Immature natural killer cell (primary cell): ENCODE data around the gene TM4SF5. TPM values are rescaled to one million over a fixed set of nuclear protein-coding genes. Genes with fewer than 3 reads are reported as not detected.
A peak's percentile ranks its signal among the peaks of the same experiment; 100 is the strongest.

Experiments used
- DNase-seq, 3 donors: peaks; one replicate each; pipeline ENCODE4 v3.0.0; 2022; ENCODE audit warnings: mixed read lengths in 1 of 3
- H3K27ac Mint-ChIP-seq, 6 donors: one replicate each; pipeline ENCODE4 v1.8.0; 2020; ENCODE audit warnings: mixed read lengths in 6 of 6, mild to moderate bottlenecking in 5 of 6, inconsistent platforms in 4 of 6, moderate library complexity in 3 of 6
- H3K27me3 Mint-ChIP-seq, 3 donors: one replicate each; pipeline ENCODE4 v1.8.0; 2020 to 2021; ENCODE audit warnings: low read depth in 3 of 3, mild to moderate bottlenecking in 3 of 3, mixed read lengths in 3 of 3, moderate library complexity in 3 of 3, inconsistent platforms in 1 of 3
- H3K36me3 Mint-ChIP-seq, 3 donors: one replicate each; pipeline ENCODE4 v1.8.0; 2020; ENCODE audit warnings: mixed read lengths in 3 of 3, inconsistent platforms in 2 of 3, mild to moderate bottlenecking in 2 of 3
- H3K4me1 Mint-ChIP-seq, 2 donors: one replicate each; pipeline ENCODE4 v1.8.0; 2020; ENCODE audit warnings: inconsistent platforms in 2 of 2, mild to moderate bottlenecking in 2 of 2, mixed read lengths in 2 of 2, moderate library complexity in 1 of 2
- H3K4me3 Mint-ChIP-seq, 5 donors: one replicate each; pipeline ENCODE4 v1.8.0; 2020; ENCODE audit warnings: mild to moderate bottlenecking in 5 of 5, mixed read lengths in 5 of 5, inconsistent platforms in 3 of 5, moderate library complexity in 3 of 5
- H3K9me3 Mint-ChIP-seq, 6 donors: one replicate each; pipeline ENCODE4 v1.8.0; 2020; ENCODE audit warnings: mild to moderate bottlenecking in 6 of 6, mixed read lengths in 6 of 6, inconsistent platforms in 4 of 6, moderate library complexity in 3 of 6
- polyA plus RNA-seq, 3 donors: library from polyadenylated mRNA; unstranded; fragments of 300-500 nt; fragmentation: Illumina TruSeq; gene quantifications; one replicate each; pipeline ENCODE4 v1.2.3, GENCODE V29; 2021

The TM4SF5 gene
- polyA plus RNA-seq, 3 donors from 2014 or later: not detected

DNA sequence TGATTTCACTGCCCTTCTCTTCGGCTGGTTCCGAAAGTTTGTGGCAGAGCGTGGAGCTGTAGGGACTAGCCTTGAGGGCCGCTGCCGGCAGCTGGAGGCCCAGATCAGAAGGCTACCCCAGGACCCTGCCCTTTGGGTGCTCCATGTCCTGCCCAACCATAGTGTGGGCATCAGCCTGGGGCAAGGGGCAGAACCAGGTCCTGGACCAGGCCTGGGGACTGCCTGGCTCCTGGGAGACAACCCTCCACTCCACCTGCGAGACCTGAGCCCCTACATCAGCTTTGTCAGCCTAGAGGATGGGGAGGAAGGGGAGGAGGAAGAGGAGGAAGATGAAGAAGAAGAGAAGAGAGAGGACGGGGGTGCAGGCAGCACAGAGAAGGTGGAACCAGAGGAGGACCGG is 31.1 kb upstream of the TM4SF5 start:
- no peak for DNase-seq
- peak overlapping the region; percentile 85 to 89 (median 86) for H3K4me3 Mint-ChIP-seq
- H3K4me1 Mint-ChIP-seq: peaks cover 16 to 17% of the 10 kb centered on the region in 2 donors
- peak overlapping the region in 2 of 6 donors; percentile 53 to 69 for H3K27ac Mint-ChIP-seq
- peaks cover 15 to 18% (median 16%) of the 10 kb centered on the region in 3 donors for H3K27me3 Mint-ChIP-seq
- no peaks in the 10 kb centered on the region for H3K9me3 Mint-ChIP-seq
- no peaks in the 10 kb centered on the region for H3K36me3 Mint-ChIP-seq

DNA sequence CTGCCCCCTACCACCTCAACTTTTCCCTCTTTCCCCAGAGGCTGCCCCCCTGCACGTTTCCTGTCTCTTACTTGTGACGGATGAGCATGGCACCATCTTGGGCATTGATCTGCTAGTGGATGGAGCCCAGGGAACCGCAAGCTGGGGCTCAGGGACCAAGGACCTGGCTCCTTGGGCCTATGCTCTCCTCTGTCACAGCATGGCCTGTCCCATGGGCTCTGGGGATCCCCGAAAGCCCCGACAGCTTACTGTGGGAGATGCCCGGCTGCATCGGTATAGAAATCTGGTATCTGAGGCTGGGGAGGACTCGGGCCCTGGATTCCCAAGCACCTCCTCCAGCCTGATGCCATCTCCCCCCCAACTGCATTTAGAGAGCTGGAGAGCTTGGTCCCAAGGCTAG is 30.1 kb upstream of the TM4SF5 start:
- no peaks in the 10 kb centered on the region for H3K9me3 Mint-ChIP-seq
- DNase-seq: no peak
- H3K4me3 Mint-ChIP-seq: peak overlapping the region; percentile 44 to 61 (median 54)
- peaks cover 16 to 17% of the 10 kb centered on the region in 2 donors for H3K4me1 Mint-ChIP-seq
- no peak overlapping the region for H3K27ac Mint-ChIP-seq
- peaks cover 15 to 19% (median 16%) of the 10 kb centered on the region in 3 donors for H3K27me3 Mint-ChIP-seq
- H3K36me3 Mint-ChIP-seq: no peaks in the 10 kb centered on the region

- H3K9me3 Mint-ChIP-seq: no peaks in the 10 kb centered on the region
- DNase-seq: no peak
- no peak overlapping the region for H3K27ac Mint-ChIP-seq
- H3K4me1 Mint-ChIP-seq: peaks cover 16 to 17% of the 10 kb centered on the region in 2 donors
- no peaks in the 10 kb centered on the region for H3K36me3 Mint-ChIP-seq
- peaks cover 13 to 21% (median 18%) of the 10 kb centered on the region in 3 donors for H3K27me3 Mint-ChIP-seq
- no peak overlapping the region for H3K4me3 Mint-ChIP-seq
These were observed 29.6 kb upstream of the TM4SF5 start for GRCh38 chr17:4742133-4742532.

- Mint-ChIP-seq H3K27me3 (peaks cover 12 to 23% (median 18%) of the 10 kb centered on the region in 3 donors), H3K27ac (no peak overlapping the region), H3K4me3 (no peak overlapping the region), H3K9me3 (no peaks in the 10 kb centered on the region), H3K36me3 (no peaks in the 10 kb centered on the region), H3K4me1 (peaks cover 16 to 18% of the 10 kb centered on the region in 2 donors)
- no peak for DNase-seq
These were observed 29.1 kb upstream of the TM4SF5 start for GRCh38 chr17:4742629-4743028.

DNA sequence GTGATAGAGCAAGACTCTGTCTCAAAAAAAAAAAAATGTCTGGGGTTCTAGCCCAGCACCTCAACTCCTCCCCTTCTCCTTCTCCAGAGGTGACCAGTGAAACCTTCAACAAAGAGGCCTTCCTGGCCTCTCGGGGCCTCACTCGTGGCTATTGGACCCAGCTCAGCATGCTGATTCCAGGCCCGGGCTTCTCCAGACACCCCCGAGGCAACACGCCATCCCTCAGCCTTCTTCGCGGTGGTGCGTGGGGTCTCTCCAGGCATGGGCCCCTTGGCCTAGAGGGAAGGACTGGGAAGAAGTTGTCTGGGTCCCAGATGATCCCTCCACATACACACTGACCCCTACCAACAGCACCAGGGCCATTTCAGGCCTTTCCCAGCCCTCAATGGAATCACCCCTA is 28.5 kb upstream of the TM4SF5 start:
- peaks cover 18 to 22% of the 10 kb centered on the region in 2 donors for H3K4me1 Mint-ChIP-seq
- H3K4me3 Mint-ChIP-seq: no peak overlapping the region
- peaks cover 12 to 20% (median 18%) of the 10 kb centered on the region in 3 donors for H3K27me3 Mint-ChIP-seq
- no peaks in the 10 kb centered on the region for H3K9me3 Mint-ChIP-seq
- no peaks in the 10 kb centered on the region for H3K36me3 Mint-ChIP-seq
- no peak overlapping the region for H3K27ac Mint-ChIP-seq
- no peak for DNase-seq

GRCh38 chr17:4743898-4744297 is 27.8 kb upstream of the TM4SF5 start:
- H3K9me3 Mint-ChIP-seq: no peaks in the 10 kb centered on the region
- H3K4me3 Mint-ChIP-seq: no peak overlapping the region
- H3K27me3 Mint-ChIP-seq: peaks cover 8 to 19% (median 18%) of the 10 kb centered on the region in 3 donors
- H3K36me3 Mint-ChIP-seq: no peaks in the 10 kb centered on the region
- no peak overlapping the region for H3K27ac Mint-ChIP-seq
- H3K4me1 Mint-ChIP-seq: peaks cover 12 to 20% of the 10 kb centered on the region in 2 donors
- DNase-seq: no peak

- DNase-seq: no peak
- peaks cover 6 to 14% of the 10 kb centered on the region in 2 donors for H3K4me1 Mint-ChIP-seq
- H3K27me3 Mint-ChIP-seq: peaks cover 10 to 20% (median 16%) of the 10 kb centered on the region in 3 donors
- H3K27ac Mint-ChIP-seq: no peak overlapping the region
- peak overlapping the region in 1 of 5 donors; percentile 33 for H3K4me3 Mint-ChIP-seq
- no peaks in the 10 kb centered on the region for H3K36me3 Mint-ChIP-seq
- no peaks in the 10 kb centered on the region for H3K9me3 Mint-ChIP-seq
These were observed 26.4 kb upstream of the TM4SF5 start for GRCh38 chr17:4744999-4745969.

DNA sequence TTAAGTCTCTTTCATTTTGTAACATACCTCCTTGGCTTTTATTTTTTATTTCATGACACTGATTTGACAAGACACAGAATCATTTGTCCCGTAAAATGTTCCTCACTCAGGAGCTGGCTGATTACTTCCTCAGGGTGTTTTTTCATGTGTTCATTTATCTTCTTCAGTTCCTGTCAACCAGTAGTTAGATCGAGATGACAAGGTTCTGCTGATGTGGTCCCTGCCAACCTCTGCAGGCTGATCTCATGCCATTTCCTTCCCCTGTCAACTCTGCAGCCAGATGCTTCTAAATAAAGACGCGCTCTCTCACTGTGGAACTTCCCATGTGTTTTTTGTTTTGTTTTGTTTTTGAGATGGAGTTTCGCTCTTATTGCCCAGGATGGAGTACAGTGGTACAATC is 23.8 kb upstream of the TM4SF5 start:
- no peak for DNase-seq
- H3K27me3 Mint-ChIP-seq: peaks cover 3 to 19% (median 15%) of the 10 kb centered on the region in 3 donors
- no peaks in the 10 kb centered on the region for H3K9me3 Mint-ChIP-seq
- peaks cover 5 to 12% of the 10 kb centered on the region in 2 donors for H3K4me1 Mint-ChIP-seq
- peak overlapping the region in 3 of 5 donors; percentile 19 to 55 (median 25) for H3K4me3 Mint-ChIP-seq
- peak overlapping the region in 2 of 6 donors; percentile 25 to 33 for H3K27ac Mint-ChIP-seq
- no peaks in the 10 kb centered on the region for H3K36me3 Mint-ChIP-seq

DNA sequence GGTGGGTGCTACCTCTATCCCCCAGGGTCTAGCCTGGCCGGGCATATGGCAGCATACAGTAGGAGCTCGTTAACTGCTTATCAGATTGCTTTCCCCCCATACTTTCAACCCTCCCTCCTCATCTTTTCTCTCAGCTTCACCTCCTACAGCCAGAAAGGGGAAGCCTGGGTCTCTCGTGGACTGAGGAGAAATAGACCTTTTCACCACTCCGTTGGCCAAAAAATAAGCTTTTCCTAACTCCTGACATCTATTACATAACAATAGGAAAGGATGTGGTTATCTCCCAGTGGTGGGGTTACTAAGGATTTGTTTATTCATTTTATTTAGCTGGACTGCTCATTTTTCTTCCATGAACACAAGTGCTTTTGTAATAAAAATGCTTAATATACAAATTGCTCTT is 23.0 kb upstream of the TM4SF5 start:
- DNase-seq: no peak
- H3K27ac Mint-ChIP-seq: no peak overlapping the region
- no peaks in the 10 kb centered on the region for H3K9me3 Mint-ChIP-seq
- peaks cover 3 to 19% (median 18%) of the 10 kb centered on the region in 3 donors for H3K27me3 Mint-ChIP-seq
- H3K4me1 Mint-ChIP-seq: peaks cover 5 to 12% of the 10 kb centered on the region in 2 donors
- H3K4me3 Mint-ChIP-seq: peak overlapping the region in 1 of 5 donors; percentile 12
- no peaks in the 10 kb centered on the region for H3K36me3 Mint-ChIP-seq

- H3K4me3 Mint-ChIP-seq: no peak overlapping the region
- H3K9me3 Mint-ChIP-seq: no peaks in the 10 kb centered on the region
- no peak for DNase-seq
- peaks cover 10 to 24% (median 19%) of the 10 kb centered on the region in 3 donors for H3K27me3 Mint-ChIP-seq
- peaks cover 5 to 12% of the 10 kb centered on the region in 2 donors for H3K4me1 Mint-ChIP-seq
- H3K27ac Mint-ChIP-seq: no peak overlapping the region
- H3K36me3 Mint-ChIP-seq: no peaks in the 10 kb centered on the region
These were observed 21.1 kb upstream of the TM4SF5 start for GRCh38 chr17:4750606-4751005.

DNA sequence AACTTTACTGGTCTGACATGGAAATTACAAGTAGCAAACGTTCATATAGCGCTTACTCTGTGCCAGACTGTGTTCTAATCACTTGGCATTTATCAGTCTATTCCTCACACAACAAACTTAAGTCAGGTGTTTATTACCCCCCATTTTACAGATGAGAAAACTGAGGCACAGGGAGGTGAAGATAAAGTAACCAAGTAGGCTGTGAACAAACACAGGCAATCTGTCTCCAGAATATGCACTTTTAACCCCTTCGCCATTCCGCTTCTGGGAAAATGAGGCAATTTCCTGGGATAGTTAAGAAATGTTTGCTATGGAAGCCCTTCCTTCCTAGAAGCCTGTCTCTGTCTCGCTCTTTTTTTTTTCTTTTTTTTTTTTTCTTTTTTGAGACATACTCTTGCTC is 19.8 kb upstream of the TM4SF5 start:
- no peak for DNase-seq
- Mint-ChIP-seq H3K9me3 (no peaks in the 10 kb centered on the region), H3K27ac (no peak overlapping the region), H3K4me3 (no peak overlapping the region), H3K27me3 (peaks cover 10 to 17% (median 13%) of the 10 kb centered on the region in 3 donors), H3K4me1 (peaks cover 5 to 12% of the 10 kb centered on the region in 2 donors), H3K36me3 (no peaks in the 10 kb centered on the region)

GRCh38 chr17:4753392-4753791 is 18.3 kb upstream of the TM4SF5 start:
- Mint-ChIP-seq H3K9me3 (no peaks in the 10 kb centered on the region), H3K4me3 (no peak overlapping the region), H3K27me3 (peaks cover 10 to 21% (median 13%) of the 10 kb centered on the region in 3 donors), H3K36me3 (no peaks in the 10 kb centered on the region), H3K27ac (no peak overlapping the region), H3K4me1 (peaks cover 0 to 2% of the 10 kb centered on the region in 2 donors)
- DNase-seq: no peak

GRCh38 chr17:4759776-4760236 is 11.9 kb upstream of the TM4SF5 start:
- Mint-ChIP-seq H3K27me3 (peaks cover 0 to 11% (median 6%) of the 10 kb centered on the region in 3 donors), H3K9me3 (no peaks in the 10 kb centered on the region), H3K27ac (peak overlapping the region in 1 of 6 donors; percentile 25), H3K4me3 (no peak overlapping the region), H3K4me1 (no peaks in the 10 kb centered on the region), H3K36me3 (no peaks in the 10 kb centered on the region)
- DNase-seq: no peak

GRCh38 chr17:4764595-4764994 is 7.1 kb upstream of the TM4SF5 start:
- no peak for DNase-seq
- Mint-ChIP-seq H3K27me3 (peaks cover 2 to 3% (median 3%) of the 10 kb centered on the region in 3 donors), H3K36me3 (no peaks in the 10 kb centered on the region), H3K4me3 (no peak overlapping the region), H3K27ac (no peak overlapping the region), H3K4me1 (no peaks in the 10 kb centered on the region), H3K9me3 (no peaks in the 10 kb centered on the region)
